GM23248 (cell line): Measurements from ENCODE around the gene UGT2A3.

Source experiments
- EZH2 ChIP-seq: fragments of 200-600 bp; sonication (generic); IDR thresholded peaks from 2 replicates; pipeline ENCODE4 v1.6.1; 2018; ENCODE audit warnings: antibody characterized with exemption, mild to moderate bottlenecking; ENCODE audit not compliant: insufficient read depth, poor library complexity, severe bottlenecking
- EZH2phosphoT487 ChIP-seq: fragments of 200-600 bp; sonication (generic); IDR thresholded peaks from 2 replicates; pipeline ENCODE4 v1.6.1; 2018; ENCODE audit warnings: antibody characterized with exemption, moderate library complexity, mild to moderate bottlenecking, low read depth; ENCODE audit not compliant: insufficient read depth

DNA sequence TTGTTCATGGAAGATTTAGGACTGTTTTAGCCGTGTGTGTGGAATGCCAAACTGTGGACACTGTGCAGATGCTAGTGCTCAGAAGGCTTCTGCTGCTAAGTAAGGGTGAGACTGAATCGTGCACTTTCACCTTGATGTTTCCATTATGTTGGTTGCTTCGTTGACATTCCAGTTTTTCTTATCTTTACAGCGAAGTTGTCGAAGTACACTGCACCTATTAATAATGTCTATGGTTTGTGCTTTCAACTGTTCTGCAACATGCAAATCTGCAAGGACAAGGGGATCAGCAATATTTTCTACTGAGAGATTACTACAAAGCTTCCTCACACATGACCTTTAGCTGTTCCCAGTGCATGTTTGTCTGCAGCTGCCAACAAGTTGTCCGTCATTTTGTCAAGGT is 67.7 kb downstream of the UGT2A3 start:
- TF ChIP-seq EZH2, result no peak
- no peak for TF ChIP-seq EZH2phosphoT487
